Posterior cingulate gyrus (tissue), 11 donors: Measurements from ENCODE around the gene INPP4A.
A peak's percentile ranks its signal among the peaks of the same experiment; 100 is the strongest.

Experiments used
- DNase-seq, 10 donors: peaks; one replicate each; pipeline versions ENCODE4 v3.0.0 to v3.0.0-alpha.2; 2020 to 2021; ENCODE audit warnings: mixed read lengths in 3 of 10
- intact Hi-C: fragments of 100-400 bp; cut with DNase I; formaldehyde crosslinking; loops from one replicate; pipeline ENCODE4 v1.15.1; 2023

Gene INPP4A

GRCh38 chr2:98472961-98473746 lies 28.5 kb downstream of the INPP4A start:
- DNase-seq = peak in 1 of 10 donors; percentile 45
- intact Hi-C loops = no loop called here

- intact Hi-C loops = no loop called here
- peak in 1 of 10 donors; percentile 64 for DNase-seq
Measured at GRCh38 chr2:98473995-98474780, 29.5 kb downstream of the INPP4A start.

DNA sequence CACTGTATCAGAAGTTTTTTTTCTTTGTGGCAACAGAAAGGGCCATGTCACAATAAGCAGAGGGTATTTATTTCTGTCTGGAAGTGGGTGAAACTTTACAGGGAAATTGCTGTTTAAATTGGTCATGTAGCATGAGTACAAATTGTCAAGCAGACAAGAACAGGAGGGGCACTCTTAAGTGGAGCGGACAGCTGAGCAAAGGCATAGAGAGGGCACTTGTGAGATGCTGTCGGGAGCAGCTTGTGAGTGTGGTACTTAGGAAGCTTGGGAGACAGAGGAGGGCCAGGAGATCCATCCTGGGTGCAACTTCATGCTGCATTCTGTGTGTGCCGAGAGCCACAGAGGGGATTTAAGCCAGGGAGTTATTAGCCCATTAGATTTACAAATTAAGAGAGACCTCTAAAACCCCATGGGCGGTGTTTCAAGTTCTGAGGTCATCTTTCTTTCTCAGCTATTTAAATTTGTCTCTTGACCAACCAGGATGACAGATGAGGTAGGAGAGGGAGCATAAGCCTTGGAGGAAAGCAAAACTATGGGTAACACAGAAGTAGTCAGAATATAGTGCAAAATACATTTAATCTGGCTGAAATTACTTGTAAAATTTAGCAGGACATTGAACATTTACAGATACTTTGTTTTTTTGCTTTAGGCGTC lies 30.4 kb downstream of the INPP4A start:
- no peak for DNase-seq
- intact Hi-C loops = no loop called here

GRCh38 chr2:98476192-98476868 lies 31.7 kb downstream of the INPP4A start:
- peak in 1 of 10 donors; percentile 34 for DNase-seq
- intact Hi-C loops = no loop called here

DNA sequence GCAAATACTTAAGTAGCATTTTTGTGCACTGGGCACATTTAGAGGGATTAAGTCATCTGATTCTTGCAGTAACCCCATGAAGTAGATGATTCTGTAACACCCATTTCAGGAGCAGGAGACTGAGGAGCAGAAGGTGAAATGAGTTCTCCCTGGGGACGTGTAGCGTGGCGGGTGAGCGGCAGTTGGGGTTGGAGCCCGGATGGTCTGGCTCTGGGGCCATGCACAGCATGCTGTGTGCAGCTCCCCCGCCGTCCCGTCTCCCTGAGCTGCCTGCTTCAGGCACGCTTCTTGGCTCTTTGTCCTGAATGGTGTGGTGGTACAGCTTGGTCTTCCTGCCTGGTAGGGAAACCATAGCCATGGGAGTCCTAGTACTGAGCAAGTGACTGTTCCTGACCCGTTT lies 32.4 kb downstream of the INPP4A start:
- intact Hi-C loops = no loop called here
- peak in 1 of 10 donors; percentile 83 for DNase-seq

DNA sequence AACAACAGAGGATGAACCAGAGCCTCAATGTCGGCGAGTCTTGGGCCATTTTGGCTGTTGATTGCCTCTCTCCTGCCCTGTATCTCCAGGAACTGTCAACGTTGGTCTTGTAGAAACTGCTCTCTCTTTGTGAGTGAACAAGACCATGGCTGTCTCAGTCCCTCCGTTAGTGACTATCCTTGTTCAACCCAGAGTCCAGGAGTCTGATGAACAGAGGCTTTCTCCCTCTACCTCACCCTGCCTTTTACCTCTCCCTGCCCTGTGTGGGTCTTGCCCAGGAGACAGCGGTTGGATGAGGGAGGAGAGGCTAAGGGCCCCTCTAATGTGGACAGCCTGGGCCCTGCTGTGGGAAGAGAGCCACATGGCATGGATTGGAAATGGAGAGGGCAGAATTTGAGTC lies 32.8 kb downstream of the INPP4A start:
- no peak for DNase-seq
- intact Hi-C loops = no loop called here

- intact Hi-C loops = no loop called here
- DNase-seq = peak in 3 of 10 donors; percentile 31 to 84 (median 82)
Measured at GRCh38 chr2:98478088-98478551, 33.5 kb downstream of the INPP4A start.

DNA sequence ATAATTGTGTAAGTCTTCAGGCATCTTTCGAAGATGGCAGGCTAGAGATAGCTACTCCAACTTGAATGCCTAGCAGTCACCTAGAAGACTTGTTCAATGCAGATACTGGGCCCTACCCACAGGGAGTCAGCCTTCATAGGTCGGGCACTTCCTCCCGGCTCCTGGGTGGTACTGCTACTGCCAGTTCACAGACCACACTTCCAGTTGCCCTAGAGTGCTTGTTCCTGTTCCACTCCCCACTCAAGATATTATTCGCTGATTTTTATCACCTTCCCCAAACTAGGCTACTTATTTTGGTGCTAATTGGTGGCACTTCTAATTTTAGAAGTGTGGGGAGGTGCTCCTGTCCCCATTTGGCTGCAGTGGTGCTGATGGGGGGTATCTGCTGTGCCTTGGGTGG lies 34.2 kb downstream of the INPP4A start:
- no peak for DNase-seq
- intact Hi-C loops = no loop called here

DNA sequence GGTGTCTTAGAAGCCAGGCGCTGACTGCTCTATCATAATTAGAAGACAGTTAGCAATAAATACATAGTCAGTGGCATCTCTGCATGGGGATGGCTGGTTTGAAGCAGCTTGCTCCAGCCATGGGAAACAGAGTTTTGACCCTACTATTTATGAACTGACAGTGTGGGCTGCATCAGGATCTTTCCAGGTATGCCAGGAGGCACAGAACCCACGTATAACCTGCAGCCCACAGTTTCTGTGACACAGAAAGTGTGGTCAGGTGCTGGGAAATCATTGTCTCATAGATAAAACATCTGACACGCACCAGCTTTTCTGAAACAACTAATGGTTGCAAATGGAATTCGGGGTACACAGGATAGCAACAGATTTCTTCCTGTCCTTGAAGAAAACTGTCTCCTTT lies 34.7 kb downstream of the INPP4A start:
- DNase-seq = no peak
- intact Hi-C loops = no loop called here

- intact Hi-C loops = no loop called here
- peak in 4 of 10 donors; percentile 35 to 84 (median 58) for DNase-seq
Measured at GRCh38 chr2:98479959-98480524, 35.4 kb downstream of the INPP4A start.

DNA sequence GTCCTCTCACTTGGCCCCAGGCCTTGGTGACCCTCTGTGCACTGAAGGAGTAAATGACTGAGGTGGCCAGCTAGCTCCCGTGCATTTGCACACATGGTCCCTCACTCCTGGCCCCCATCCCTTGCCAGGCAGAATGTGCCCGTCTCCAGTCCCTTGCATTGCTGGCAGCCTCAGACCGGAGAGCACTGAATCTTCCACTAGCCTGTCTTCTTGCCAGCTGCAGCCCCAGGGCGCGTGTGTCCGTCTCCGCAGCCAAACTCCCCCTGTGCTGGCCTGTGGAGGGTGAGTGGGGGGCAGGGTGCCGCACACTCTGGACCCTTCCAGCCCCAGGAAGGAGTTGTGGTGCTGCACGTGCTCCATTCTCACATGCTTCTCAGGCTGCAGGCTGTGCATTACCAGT lies 35.9 kb downstream of the INPP4A start:
- intact Hi-C loops = no loop called here

DNA sequence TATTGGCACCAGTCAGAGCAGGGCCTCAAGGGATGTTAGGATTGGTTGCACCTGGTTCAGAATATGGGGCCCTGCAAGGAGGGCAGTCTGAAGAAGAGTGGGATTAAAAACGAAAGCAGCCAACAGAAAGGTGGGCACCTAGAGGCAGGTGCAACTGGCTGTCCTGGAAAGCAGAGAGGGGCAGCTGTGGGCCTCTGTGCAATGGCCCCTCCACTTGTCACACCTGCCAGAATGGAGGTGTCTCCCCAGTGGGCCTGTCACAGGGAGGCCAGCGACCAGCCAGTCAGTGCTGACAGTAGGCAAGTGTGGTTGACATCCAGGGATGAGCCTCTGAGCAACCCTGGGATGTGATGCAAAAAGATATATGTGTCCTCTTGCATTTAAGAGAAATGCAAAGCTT lies 37.7 kb downstream of the INPP4A start:
- intact Hi-C loops = no loop called here

More for the DNA sequence above, 35.9 kb downstream of the INPP4A start:
- peak in 2 of 10 donors; percentile 67 to 79 for DNase-seq

GRCh38 chr2:98483257-98483861 lies 38.7 kb downstream of the INPP4A start:
- intact Hi-C loops = no loop called here

More for the DNA sequence above, 37.7 kb downstream of the INPP4A start:
- DNase-seq = peak in 1 of 10 donors; percentile 46

DNA sequence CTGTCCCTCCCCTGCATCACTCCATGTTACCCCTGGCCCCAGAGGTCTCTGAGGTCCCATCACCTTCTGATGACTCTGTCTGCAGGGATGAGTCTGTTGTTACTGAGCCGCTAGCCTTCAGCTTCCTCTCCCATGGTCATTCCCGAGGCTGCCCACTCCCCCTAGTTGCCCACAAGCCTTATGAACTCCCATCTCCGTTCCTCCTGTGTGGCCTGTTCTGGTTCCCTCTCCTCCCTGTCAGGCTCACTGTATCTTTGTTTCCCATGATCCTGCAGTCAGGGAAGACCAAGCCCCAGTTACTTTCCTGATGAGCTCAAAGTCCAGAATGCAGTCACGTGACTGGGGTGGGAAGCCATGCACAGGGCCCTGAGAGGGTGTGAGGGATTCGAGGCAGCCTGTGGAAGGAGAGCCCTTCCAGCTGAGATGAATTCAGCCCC lies 39.5 kb downstream of the INPP4A start:
- DNase-seq = peak in 1 of 10 donors; percentile 52
- intact Hi-C loops = no loop called here

More at GRCh38 chr2:98483257-98483861, 38.7 kb downstream of the INPP4A start:
- DNase-seq = peak in 1 of 10 donors; percentile 31

GRCh38 chr2:98484652-98485452 lies 40.2 kb downstream of the INPP4A start:
- intact Hi-C loops = no loop called here
- DNase-seq = no peak

- no peak for DNase-seq
- intact Hi-C loops = no loop called here
Measured at GRCh38 chr2:98485453-98485755, 40.7 kb downstream of the INPP4A start.

- intact Hi-C loops = no loop called here
- DNase-seq = no peak
Measured at GRCh38 chr2:98486374-98486981, 41.8 kb downstream of the INPP4A start.

- no peak for DNase-seq
- intact Hi-C loops = no loop called here
Measured at GRCh38 chr2:98487101-98487805, 42.6 kb downstream of the INPP4A start.
